Stimulated activated CD8-positive, alpha-beta memory T cell treated with anti-CD3 and anti-CD28 coated beads, Interleukin-7, amount 100 ng/mL, for 48 hours (primary cell): ENCODE measurements around the gene C5orf22.
"Not testable (repeated sequence)": the region's sequence is repeated elsewhere in the genome, so short reads cannot be mapped to it uniquely, and the experiment has no call there.

ENCODE experiments used
- DNase-seq, 2 donors: peaks; one replicate each; pipeline ENCODE4 v3.0.0-alpha.2; 2020; ENCODE audit warnings: low read depth in 1 of 2; ENCODE audit errors: extremely low read depth in 1 of 2

The C5orf22 gene

DNA sequence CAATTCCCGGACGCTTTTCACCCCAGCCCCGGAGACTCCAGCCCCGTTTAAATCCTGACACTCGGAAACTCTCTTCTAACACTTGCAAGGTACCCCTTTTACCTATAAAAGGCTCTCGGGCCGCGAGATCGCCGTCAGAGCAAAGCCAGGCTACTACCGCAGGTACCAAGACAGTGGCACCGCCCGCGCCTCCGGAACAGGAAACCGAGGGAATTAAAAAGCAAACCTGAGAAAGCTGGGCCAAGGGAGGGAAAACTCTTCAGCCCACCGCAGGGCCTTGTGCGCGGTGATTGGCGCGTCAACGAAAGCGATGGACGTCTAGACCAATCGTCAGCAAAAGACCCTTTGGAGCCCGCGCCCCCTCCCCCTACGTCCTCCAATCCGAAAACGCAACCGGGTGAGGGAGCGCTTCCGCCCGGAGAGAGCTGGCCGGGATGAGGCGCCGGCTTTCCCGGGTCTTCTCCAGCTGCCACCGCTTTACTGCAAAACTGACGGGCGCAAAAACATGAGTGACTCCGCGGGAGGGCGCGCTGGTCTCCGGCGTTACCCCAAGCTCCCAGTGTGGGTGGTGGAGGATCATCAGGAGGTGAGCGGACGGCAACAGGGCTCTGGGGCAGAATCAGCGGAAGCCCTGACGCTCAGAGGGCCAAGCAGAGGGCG, at the start of gene C5orf22, which contains the start of gene DROSHA:
C5orf22 (plus strand) TSS at position 414 of the 660 bp plus-strand sequence; CDS start at position 506, 92 bp downstream.
DROSHA (minus strand) TSS at position 206 of the 660 bp plus-strand sequence. CDS start 3,034 bp downstream, outside the sequence.
- DNase-seq, result peak; percentile 88 to 93

DNA sequence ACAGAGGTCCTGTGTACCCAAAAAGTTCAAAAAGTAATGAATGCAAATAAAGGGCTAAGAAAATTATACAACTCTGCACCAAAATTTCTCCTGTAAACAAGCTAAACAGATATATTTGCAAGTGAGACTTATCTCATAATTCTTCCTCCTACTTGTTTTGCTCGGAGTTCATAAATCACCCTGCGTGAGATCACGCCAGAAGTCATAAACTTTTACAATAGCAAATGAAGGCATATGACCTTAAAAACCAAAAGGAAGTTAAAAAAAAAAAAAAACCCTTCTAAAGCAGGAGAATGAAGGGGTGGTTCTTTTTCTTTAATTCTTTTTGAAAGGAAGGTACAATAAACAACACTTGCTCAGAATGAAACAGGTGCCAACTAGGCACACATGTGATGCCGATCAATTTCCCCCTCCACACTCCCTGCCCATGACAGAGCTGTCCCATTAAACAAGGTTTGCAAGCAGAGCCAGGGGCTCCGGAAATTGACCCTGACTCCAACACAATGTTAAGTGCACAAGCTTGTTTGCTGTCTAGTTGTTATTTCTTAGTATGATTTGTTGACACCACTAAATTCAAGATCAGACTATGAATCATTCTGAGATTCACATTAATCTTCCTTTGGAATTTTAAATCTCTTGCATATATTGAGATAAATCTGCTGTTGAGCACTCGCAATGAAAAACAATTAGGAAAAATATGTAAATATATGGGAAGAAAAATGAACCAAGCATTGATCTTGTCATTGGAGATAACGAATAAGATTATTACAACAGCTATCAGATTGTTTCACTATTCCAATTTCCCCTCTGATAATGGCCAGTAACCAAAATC, 46.5 kb upstream of the C5orf22 start:
- no peak for DNase-seq

DNA sequence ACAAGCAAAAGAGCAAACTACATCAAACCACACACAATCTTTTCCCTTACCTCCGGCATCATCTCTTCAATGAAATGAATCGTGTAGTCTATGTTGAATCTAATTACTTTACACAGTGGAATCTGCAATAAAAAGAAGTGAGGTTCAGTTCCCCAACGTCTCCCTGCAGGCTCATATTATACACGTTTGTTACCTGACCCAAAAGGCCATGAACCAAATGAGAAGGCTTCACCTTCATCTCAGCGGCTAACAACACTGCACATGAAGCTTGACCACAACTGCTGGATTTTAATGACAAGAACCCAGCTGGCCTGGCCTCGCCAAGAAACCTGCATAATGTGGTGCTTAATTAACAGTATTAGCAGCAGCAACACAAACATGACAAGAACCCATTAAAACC, 45.7 kb upstream of the C5orf22 start:
- DNase-seq, result no peak

DNA sequence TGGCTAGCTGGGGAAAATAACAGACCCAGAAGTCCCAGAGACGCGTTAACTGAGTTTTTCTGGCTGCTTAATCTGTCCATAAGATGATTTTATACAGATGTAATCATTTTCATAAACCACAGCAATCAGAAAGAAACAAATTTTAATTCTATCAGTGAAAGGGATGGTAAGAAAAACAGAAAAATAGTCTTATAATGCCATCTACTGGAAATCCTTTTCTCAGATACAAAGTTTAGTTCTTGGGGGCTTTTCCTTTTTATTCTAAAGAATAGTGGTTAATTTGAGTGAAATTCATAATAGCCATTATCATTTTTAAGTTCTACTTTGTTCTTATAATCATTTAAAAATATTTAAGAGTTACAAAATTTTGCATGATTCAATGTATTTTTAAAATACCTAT, 44.6 kb upstream of the C5orf22 start:
- DNase-seq, result no peak

DNA sequence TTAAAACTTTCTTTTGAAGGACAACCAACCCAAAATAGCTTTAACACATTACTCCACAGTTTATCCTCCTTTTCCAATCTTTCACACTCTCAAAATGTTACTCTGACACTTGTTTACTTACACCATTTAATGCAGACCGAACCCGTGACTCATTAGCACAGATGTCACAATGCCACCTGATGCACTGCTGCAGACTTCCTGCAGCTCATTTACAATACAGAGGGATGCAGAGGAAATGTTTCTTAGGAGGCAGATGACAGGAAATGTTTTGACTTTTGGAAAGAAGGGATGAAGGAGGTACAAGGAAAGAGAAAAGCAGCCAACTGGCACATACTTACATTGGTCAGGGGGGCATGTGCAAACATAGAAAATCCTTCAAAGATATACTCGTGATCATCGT, 39.2 kb upstream of the C5orf22 start:
- DNase-seq, result no peak

DNA sequence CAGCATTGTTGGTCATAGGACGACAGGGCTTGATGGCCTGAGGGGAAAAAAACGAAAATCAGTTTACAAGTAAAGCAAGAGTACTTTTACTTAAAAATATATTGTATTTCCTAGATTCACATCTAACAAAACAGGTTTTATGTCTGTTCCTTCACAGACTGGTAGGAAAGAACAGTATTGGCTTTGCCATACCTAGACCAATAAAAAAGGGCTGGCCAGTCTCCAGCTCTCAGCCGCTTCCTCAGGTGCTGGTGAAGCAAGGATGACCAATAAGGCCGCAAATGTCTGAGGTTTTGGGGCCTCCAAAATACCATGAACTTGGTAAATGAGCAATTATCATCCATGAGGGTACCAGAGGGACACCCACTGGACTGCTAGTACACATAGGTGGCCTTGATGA, 36.8 kb upstream of the C5orf22 start:
- DNase-seq, result no peak

DNA sequence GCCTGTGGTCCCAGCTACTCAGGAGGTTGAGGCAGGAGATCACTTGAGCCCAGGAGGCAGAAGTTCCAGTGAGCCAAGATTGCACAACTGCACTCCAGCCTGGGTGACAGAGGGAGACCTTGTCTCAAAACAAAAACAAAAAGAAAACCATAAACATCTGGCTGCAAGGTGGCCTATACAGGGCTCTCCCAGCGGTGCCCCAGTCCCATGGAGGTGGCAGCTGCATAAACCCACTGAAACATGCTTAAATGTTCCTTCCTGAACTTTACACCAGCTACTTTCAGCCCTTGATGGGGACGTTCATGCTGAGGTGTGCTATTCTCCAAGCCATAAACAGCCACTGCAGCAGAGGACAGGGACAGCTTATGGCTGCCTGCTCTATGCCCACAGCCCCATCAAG, 35.8 kb upstream of the C5orf22 start:
- no peak for DNase-seq

DNA sequence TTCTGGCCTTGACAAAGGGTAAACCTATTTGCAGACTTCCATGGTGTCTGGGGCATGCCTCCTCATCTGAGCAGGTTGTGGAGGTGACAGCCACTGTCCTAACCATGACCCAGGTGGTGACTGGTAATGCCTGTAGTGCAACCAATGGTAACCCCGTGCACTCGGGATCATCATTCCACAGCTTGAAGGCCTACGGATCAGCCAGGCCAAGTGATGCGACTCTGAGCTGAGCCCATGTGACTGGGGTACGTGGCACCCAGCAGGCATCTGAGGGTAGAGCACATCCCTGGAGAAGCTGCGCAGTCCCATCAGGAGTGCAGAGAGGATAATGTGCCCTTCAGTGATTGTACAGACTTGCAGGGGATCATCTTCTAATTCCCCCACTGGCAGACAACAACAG, 35.2 kb upstream of the C5orf22 start:
- no peak for DNase-seq

DNA sequence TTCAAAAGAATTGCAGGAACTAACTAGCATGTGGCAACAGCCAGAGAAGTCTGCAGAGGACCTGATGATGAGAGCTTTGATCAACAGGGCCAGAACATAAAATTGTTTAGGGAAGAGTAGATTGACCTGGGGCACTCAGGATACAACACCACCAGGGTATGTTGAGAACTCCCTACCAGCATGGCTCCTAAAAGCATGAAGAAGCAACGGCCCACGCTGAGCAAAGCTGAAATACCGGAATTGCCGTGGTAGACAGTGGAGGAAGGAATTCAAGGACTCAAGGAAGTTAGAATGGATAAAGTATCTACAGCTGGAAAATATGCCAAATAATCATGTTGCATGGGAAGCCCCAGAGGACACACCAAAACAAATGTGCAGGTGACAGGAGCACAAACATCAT, 31.8 kb upstream of the C5orf22 start:
- DNase-seq, result no peak

DNA sequence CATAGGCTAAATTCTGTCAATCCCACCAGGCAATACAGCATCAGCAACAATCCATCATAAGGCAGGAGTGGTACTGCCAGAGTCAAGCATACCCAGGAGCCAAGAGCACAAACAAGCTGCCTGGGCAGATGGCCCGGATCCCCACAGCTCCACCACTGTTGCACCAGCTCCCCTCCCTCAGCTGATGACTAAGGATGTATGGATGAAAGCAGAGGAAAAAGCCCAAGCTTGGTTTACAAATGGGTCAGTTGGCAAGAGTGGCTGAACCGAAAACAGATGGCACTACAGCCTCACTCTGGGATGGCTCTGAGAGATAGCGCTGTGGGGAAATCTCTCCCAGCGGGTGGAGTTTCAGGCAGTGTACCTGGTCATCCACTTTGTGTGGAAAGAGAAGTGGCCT, 29.6 kb upstream of the C5orf22 start:
- DNase-seq, result no peak

DNA sequence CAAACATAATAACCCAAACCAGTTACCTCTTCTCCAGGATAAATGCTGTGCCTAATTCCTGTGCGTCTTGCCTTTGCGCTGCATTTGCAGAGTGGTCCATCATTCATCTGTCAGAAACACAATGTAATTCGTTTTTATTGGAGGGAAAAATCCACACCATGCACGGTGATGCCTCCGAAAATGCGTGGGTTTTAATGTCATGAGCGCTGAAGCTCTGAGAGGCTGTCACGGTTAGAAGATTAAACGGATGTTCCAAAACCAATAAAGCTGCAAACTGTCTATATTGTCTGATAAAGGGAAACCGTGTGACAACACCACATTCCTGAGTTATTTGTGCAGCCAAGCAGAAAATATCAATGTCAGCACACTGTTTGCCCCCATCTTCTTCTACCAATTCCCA, 27.6 kb upstream of the C5orf22 start:
- no peak for DNase-seq

DNA sequence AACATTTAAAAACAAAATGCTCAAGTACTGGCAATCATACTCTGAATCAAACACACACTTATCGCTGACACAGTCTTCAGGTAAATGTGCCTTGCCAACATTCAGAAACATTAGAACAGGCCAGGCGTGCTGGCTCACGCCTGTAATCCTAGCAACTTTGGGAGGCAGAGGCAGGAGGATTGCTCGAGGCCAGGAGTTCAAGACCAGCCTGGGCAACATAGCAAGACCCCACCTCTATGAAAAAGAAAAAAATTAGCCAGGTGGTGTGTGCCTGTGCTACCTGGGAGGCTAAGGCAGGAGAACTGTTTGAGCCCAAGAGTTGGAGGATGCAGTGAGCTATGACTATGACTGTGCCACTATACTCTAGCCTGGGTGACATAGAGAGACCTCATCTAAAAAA, 20.8 kb upstream of the C5orf22 start:
- DNase-seq, result no peak

DNA sequence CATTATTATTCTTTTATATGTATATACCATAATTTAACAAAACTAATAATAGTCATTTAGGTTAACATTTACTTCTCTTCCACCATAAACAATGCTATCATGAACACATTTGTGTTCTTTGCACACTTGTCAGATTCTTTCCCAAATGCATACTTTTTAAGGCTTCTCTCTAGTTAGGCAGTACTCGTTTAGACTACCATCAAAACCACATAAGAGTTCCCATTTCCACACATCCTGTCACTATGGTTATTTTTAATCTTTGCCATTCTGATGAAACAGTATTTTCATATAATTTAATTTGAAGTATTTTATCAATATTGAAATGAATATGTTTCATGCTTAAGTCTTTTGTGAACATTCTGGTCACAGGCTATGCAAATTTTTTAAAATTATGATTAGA, 15.3 kb upstream of the C5orf22 start:
- DNase-seq, result no peak

DNA sequence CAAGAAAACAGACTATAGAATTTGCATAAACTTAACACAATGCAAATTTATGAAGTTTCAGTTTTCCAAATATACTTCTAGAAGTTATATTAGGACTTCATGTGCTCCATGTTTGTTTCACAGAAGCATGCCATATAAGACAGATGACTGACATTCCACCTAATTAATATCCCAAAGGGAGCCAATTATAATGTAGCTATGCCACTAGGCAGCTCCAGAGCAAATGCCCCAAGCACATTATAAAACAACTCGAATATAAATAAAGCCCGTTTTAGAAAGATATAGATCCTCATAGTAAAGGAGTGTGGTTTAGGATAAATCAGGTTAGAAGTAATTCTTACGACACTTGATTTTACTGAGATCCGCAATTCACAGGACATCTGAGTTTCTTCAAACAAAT, 9.1 kb upstream of the C5orf22 start:
- DNase-seq, result no peak

DNA sequence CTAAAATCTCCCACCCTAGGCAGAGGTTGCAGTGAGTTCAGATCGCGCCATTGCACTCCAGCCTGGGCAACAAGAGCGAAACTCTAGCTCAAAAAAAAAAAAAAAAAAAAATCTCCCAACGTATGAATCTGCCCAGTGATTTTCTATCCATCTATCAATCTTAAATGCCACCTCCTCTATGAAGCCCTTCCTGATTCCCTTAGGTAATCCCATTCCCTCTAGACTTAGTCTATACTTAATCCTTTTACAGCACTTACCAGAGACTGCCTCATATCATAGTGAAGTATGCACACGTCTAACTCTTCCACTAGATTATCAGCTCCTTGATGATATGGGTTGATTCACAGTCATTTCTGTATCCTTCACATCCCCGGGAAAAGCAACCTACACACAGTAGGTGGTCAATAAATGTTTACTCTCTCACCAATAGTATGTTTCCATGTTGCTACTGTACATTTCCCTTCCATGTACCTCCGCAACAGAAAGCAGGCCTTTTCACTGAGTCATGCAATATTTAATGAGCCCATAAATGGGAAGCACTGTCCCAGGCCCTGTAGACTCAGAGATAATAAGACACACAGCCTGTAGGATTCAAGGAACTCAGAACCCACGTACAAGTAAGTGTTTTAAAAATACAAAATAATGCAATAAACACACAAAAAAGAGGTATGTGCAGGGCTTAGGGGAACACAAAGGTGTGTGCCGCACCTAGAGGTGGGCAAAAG, 1.4 kb upstream of the C5orf22 start:
- DNase-seq, result no peak

DNA sequence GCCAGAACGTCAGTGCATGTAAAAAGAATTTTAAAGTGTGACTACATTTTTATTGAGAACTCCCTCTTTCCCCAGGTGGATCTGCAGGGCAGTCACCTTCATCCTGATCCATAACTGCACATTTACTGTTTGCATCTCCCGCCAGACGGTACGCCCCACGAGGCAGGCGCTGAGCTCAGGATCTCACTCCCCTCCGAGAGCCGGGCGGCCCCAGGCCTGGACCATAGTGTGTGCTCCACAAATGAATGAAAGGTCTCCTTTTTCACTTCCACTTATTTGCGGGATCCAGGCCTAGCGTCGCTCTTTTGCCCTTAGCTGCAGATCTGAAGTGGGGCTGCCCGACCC, 586 bp upstream of the C5orf22 start:
- DNase-seq, result no peak

DNA sequence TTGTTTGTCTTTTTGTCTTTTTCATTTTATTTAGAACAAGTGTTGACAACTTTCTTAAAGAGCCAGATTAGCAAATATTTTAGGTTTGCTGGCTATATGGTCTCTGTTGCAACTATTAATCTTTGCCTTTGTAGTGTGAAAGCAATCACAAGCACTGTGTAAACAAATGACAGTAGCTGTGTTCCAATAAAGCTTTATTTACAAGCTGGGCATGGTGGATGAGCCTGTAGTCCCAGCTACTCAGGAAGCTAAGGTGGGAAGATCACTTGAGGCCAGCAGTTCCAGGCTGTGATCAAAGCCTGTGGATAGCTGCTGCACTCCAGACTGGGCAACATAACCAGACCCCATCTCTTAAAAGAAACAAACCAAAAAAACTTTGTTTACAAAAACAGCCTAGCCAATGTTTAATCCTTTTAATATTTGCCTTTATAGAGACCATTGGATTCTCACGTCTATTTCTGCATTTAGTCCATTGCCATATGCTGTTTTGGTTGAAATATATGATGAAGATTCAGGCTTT, 2.5 kb downstream of the C5orf22 start:
- DNase-seq, result no peak

DNA sequence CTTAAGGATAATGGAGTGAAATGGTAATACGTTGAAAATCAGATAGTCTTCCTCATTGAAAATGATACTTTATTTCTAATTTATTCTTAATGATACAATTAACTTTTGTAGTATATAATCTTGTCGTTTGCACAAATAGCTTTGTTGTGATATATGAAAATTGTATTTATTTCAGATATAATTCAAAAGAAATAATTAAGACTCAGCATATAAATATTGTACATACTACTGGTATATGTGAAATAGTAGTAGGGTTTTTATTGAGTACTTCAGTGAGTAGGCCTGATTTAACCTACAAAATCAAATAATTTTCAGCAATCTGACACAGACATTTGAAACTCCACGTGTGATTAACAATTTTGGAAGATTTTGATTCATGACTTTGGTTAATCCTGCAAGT, 4.8 kb downstream of the C5orf22 start:
- no peak for DNase-seq

DNA sequence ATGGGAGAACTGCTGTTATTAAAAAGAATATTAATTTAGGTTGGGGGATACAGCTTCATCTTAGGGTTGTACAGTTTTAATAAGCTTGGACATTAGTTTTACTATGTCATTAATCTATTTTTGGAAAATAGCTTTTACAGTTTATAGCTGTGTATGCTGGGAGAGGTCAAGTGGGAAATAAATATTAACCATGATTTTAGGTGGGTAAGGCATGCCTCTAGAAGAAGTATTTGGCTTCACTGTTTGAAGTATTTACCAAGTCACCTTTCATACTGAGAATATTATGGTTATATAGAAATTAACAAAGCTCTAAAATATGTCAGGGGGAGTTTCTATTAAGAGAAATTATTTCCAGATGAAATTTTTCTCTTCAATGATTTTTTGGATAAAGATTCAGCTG, 5.2 kb downstream of the C5orf22 start:
- DNase-seq, result no peak

DNA sequence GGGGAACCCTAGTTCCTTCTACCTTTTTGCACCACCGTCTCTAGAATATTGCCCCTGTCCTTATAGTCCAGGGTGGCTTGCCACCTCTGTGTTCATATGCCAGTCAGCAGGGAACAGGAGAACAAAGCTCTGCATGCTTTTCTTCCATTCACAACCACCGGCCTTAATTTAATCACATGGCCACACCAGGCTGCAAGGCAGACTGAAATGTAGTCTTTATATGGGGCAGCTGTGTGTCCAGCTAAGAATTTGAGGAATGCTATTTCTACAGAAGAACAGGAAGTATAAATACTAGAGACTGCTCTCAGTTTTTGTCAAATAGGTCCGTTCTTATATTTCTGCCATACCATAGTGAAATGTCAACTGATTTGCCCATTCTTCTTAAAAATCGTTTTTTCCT, 5.8 kb downstream of the C5orf22 start:
- no peak for DNase-seq

DNA sequence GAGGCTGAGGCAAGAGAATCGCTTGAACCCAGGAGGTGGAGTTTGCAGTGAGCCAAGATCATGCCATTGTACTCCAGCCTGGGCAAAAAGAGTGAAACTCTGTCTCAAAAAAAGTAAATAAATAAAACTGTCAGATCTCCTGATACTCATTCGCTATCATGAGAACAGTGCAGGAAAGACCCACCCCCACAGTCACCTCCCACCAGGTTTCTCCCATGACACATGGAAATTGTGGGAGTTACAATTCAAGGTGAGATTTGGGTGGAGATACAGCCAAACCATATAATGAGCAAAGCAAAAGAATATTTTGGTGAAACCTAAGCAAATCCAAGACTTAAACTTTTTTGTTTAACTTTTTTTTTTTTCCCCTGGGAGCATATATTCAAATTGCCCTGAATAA, 17.0 kb downstream of the C5orf22 start:
- DNase-seq, result not testable (repeated sequence)

DNA sequence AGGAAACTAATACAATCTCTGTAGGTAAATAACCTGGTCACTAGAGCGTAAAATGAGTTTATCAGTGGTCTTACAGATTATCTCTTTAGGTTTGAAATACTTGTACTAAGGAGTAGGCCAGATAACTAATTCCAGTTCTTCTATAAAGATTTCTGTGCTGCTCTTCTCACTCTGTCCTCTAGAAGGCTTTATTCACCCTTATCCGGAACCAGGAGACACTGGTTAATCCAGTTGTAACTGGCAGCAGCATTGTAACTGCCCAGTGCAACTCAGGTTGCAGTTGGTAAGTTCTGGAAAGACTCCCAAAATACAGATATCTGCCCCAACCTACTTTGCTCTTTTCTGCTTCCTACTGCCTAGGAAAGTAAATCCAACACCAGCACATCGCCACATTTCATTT, 19.8 kb downstream of the C5orf22 start:
- DNase-seq, result no peak
